Activated CD8-positive, alpha-beta memory T cell treated with anti-CD3 and anti-CD28 coated beads, Interleukin-2, amount 50 U/mL, for 24 hours (primary cell): ENCODE data around the gene APBA1.

Experiments used
- DNase-seq: peaks from one replicate; pipeline ENCODE4 v3.0.0-alpha.2; 2020; ENCODE audit errors: extremely low read depth

The APBA1 gene

GRCh38 chr9:69579032-69579758, 93.0 kb downstream of the APBA1 start:
- DNase-seq = no peak

DNA sequence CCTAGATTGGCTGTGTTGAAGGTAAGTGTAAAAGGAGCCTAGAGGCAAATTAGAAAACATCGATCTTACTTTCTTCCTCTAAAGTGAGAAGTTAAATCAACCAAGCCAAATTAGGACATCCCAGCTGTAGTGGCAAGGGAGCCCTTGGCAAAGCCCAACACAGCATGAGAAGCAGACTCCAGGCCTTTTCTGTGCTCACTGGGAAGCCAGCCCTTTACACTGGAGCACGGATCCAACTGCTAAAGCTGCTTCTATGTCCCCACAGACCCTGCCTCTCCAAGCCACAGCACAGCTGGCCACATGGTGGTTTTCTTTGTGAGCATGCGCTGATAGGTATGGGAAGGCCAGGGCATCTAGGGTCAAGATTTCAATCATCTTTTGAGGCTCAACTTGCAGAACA, 94.1 kb downstream of the APBA1 start:
- DNase-seq = no peak

DNA sequence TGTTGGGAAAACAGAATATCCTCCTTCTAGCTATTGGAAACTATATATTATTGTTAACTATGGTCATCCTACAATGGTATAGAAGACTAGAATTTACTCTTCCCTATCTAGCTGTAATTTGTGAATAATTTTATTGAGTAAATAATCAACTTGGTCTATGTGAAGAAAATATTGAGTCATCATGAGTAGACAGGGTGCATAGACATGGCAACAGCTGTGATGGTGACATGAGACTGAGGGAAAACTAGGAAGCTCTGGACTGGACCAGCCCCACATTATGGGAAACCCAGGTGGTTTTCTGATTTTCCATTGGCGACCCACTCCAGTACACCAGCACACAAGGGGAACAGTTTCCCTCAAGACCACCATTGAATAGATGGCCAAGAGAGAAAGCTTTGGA, 95.0 kb downstream of the APBA1 start:
- no peak for DNase-seq

GRCh38 chr9:69574057-69574456, 98.1 kb downstream of the APBA1 start:
- DNase-seq = no peak

GRCh38 chr9:69573651-69574050, 98.5 kb downstream of the APBA1 start:
- DNase-seq = no peak

- no peak for DNase-seq
Observed at GRCh38 chr9:69572611-69573010, 99.6 kb downstream of the APBA1 start.

DNA sequence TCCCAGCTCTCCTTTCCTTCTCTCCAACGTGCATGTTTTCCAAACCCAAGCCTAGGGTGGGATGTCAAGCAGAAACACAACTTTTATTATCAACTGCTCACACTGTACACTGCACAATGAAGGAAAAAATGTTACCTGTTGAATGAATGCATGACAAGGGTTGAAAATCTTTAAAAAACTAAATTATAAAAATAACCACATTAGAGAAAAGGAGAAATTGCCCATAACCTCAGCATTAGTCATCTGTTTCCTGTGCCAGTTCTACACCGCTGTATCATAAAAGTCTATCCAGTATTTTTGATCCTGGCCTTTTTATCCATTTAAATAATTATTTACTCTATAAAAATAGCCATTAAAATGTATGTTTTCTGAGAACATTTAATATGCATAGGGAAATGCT, 101.1 kb downstream of the APBA1 start:
- DNase-seq = no peak

DNA sequence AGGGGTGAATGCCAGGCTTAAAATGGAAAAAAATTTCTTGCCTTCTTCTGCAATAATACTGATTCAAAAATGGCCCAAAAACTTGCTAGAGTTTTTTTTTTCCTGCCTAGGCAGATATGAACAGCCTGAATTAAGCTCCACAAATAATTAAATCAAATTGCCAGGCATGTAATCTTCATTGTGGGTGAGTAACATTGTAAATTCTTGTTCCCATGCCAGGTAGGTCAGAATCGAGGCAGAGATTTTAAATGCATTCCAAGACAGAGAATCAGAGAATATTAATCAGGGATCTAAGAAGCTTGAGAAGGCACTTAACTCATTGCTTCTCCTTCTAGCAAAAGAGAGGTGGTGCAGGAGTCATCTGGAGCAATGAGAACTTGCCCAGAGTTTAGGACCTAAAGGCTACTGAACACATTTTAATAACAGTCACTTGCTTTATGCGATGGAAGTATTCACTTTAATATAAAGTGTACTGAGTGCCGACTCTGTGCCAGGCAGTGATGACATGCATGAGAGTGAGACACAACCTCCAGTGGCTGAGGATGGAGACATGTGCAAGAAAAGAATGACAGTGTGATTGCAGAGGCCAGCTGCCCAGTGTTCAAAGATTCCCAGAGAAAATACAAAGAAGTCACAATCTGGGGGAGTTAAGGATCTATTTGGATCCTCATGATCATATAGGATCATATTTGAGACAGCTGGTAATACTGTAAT, 102.3 kb downstream of the APBA1 start:
- DNase-seq = no peak

DNA sequence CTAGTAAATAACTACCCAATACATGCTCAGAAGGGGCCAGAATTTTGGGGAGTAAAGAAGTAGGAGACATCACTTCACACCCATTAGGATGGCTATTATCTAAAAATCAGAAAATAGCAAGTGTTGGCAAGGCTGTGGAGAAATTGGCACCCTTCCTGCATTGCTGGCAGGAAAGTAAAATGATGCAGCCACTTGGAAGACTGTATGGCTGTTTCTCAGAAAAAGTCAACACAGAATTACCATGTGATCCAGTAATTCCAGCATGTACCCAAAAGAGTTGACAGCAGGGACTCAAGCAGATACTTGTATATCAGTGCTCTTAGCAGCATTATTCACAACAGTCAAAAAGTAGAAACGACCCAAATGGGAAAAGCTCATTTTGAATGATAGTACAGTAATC, 107.6 kb downstream of the APBA1 start:
- DNase-seq = no peak

DNA sequence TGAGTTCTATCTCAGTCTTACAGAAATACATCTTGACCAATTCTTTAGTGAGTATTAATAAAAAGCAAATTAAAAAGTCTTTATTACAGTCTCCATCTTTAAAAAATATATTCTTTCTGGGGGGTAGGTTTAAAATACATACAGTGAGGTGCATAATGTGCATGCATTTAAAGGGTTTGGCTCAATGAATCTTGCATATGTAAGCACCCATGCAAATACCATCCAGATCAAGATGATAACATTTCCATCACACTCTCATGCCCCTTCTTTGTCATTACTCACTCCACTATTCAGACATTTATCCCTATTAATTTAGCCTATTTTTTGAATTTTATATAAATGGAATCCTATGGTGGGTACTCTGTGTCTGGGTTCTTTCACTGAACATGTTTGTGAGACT, 113.0 kb downstream of the APBA1 start:
- DNase-seq = no peak

DNA sequence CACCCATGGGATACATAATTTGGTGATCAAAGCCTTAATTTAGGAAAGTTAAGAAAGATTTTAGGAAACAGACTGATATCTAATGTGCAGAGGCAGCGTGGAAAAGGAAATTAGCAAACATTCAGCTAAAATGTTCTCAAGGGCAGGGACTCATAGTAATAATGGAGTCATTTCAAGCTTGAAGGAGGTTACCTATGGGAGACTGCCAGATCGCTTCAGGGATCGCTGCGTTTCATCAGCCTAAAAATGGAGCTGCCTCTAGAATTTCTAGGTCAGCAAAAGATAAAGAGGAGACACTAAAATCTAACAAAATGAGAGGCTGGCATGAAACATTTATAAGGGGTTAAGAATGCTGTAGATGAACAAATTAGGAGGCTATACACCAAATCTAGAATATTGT, 115.5 kb downstream of the APBA1 start:
- DNase-seq = no peak

DNA sequence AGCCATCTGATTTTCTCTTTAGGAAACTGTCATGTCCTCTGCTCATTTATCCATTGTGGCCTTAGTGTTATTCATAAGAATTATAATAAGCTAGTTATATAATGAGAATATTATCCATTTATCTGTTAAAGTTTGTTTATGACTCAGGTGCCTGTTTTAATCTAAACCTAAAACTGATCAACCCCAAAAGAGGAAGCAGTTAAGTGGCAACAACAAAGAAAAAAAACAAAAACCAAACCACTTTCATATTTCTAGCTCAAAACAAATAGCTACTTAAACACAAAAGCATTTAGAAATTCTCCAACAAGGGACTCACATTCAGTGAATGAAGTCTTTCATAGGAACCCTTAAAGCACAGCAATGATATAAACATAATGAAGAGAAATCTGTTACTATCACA, 116.4 kb downstream of the APBA1 start:
- DNase-seq = no peak

DNA sequence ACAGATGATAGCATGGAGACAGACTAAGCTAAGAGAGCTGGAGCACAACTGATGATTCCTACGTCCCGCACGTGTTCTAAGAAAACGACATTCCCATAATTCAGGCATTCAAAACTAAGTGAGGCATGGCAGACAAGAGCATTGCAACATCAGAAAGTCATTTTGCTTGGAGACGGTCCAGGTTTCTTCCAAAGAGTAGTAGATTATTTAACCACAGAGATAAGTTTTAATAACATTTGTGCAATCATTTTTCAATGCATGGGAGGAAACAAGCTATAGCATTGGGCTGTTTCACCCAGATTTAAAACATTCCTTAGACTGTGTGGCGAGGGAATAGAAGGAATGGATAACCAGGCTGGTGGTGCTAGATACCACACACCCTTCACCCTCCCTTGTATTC, 117.2 kb downstream of the APBA1 start:
- no peak for DNase-seq

GRCh38 chr9:69549310-69550202, 122.6 kb downstream of the APBA1 start:
- DNase-seq = no peak

DNA sequence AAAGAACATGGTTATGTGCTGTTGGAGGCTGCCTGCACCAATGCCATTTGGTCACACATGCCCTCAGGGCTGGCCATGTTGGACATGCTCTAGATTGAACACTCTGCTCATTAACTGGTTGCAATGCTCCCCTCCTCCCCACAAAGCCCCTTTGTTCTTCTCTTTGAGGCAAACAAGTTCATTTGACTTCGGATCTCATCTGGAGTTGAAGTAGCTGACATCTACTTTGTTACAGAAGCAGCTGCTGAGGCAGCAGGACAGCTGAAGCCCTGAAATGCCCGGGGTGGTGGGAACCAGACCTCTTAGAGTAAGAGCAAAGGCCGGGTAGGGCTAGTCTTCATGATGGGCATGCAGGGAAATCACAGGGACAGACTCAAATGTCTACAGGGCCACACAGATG, 123.5 kb downstream of the APBA1 start:
- no peak for DNase-seq

DNA sequence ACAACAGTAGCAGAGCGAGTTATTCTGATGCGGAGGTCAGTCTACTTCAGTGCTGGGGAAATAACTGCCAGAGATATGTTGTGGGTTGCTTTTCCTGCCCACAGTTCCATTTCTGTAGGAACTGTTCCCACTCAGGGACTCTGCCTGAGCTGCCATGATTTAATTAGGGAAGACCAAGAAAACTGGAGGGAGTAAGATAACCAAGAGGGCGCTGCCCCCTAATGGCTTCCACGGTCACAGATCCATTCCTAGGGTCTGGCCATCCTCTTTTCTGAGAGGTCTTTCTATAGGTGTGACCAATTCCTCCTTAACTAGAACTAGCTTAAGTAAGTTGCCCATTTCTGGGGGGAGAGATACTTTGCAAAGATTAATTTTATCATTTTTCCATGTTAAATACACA, 125.9 kb downstream of the APBA1 start:
- DNase-seq = no peak

- DNase-seq = no peak
Observed at GRCh38 chr9:69542942-69543704, 129.0 kb downstream of the APBA1 start.

DNA sequence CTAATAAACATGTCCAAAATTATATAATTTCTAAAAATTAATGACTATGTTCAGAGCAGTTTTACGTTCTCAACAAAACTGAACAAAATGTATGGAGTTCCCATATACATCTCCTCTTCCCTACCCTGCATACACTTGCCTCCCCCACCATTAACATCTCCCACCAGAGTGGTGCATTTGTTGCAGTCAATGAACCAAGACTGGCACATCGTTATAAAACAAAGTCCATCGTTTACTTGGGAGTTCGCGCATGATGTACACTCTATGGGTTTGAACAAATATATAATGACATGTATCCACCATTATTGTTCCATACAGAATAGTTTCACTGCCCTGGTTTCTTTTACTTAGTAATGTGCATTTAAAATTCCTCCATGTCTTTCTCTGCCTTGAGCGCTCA, 130.1 kb downstream of the APBA1 start:
- no peak for DNase-seq

GRCh38 chr9:69535911-69536310, 136.3 kb downstream of the APBA1 start:
- no peak for DNase-seq

- DNase-seq = no peak
Observed at GRCh38 chr9:69535286-69535832, 136.8 kb downstream of the APBA1 start.

- no peak for DNase-seq
Observed at GRCh38 chr9:69532396-69532795, 139.8 kb downstream of the APBA1 start.

DNA sequence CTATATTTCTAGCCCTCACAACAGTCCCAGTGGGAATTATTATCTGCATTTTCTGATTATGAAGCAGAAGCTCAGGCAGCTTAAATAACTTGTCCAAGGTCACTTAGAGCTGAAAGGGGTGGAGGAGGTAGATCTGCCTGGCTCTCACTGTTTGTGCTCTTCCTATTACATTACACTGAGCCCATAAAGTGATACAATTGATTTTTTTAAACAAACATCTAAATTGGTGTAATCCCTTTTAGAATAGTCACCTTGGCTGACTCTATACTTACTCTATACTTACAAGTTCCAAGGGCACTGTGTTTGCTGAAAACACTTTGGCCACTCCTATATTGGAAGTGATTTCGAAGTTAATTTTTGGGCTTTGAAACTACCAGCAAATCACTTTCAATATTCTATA, 144.7 kb downstream of the APBA1 start:
- no peak for DNase-seq
